OCI-LY1 (cell line): ENCODE measurements around the gene CTPS1.

Source experiments
- EZH2 ChIP-seq: fragments of 200-600 bp; sonication (generic), shearing (Covaris generic); IDR thresholded peaks from 2 replicates; pipeline ENCODE4 v1.8.0; 2017; ENCODE audit warnings: borderline replicate concordance, mixed run types, mild to moderate bottlenecking, antibody characterized with exemption, low read length, moderate library complexity, mixed read lengths
- TF ChIP-seq, protein P1 (sequence below): fragments of 200-600 bp; sonication (generic), shearing (Covaris generic); IDR thresholded peaks from 2 replicates; pipeline ENCODE4 v1.5.1; 2017; ENCODE audit warnings: mild to moderate bottlenecking, antibody characterized with exemption, low read length, moderate library complexity, mixed read lengths

DNA sequence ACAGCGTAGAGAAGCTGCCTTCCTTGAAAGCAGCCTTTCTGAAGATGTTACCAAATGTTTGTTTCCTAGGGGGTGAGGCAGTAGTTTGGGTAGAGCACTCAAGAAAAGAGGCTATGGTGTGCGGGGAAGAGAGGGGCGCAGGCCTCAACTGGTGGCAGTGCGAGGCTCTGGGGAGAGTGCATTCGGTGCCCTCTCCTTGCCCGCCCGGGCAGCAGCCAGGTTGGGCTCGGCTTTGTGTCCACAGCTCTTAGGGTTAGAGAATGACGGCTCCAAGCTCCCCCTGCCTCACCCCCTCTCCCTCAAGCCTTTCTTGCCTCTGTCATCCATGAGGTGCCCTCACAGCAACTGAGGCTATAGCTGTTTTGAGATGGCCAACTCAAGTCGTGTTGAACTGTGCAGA lies 42.9 kb downstream of the CTPS1 start:
- TF ChIP-seq, protein P1, sequence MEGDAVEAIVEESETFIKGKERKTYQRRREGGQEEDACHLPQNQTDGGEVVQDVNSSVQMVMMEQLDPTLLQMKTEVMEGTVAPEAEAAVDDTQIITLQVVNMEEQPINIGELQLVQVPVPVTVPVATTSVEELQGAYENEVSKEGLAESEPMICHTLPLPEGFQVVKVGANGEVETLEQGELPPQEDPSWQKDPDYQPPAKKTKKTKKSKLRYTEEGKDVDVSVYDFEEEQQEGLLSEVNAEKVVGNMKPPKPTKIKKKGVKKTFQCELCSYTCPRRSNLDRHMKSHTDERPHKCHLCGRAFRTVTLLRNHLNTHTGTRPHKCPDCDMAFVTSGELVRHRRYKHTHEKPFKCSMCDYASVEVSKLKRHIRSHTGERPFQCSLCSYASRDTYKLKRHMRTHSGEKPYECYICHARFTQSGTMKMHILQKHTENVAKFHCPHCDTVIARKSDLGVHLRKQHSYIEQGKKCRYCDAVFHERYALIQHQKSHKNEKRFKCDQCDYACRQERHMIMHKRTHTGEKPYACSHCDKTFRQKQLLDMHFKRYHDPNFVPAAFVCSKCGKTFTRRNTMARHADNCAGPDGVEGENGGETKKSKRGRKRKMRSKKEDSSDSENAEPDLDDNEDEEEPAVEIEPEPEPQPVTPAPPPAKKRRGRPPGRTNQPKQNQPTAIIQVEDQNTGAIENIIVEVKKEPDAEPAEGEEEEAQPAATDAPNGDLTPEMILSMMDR: no peak
- no peak for TF ChIP-seq EZH2
